CD4-positive, alpha-beta T cell treated with Interleukin-2 at 100 ng/mL for 4 hours (primary cell): Measurements from ENCODE around the gene TWIST2.

Experiments
- DNase-seq: peaks from one replicate; pipeline ENCODE4 v3.0.0-alpha.2; 2020; ENCODE audit warnings: low spot score

The TWIST2 gene

DNA sequence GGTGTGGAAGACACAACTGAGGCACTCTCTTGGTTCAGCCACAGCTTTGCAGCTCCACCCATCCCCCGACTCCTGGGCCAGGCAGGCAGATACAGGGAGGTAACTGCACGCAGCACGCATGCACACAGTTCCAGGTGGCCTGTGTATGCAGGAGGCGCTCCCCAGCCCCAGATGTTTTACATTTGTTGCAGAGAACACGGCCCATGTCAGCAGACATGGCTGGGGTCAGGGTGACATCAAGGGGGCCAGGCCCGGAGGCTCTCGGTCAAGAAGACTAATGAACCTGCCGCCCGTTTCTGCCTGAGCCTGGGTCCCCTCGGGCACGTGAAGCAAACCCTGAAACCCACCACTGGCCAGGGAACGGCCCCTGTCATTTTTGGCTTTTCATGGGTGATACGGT, 57.3 kb downstream of the TWIST2 start:
- no peak for DNase-seq

GRCh38 chr2:238905644-238906043, 57.8 kb downstream of the TWIST2 start:
- no peak for DNase-seq

GRCh38 chr2:238906254-238906935, 58.5 kb downstream of the TWIST2 start:
- DNase-seq, result no peak

DNA sequence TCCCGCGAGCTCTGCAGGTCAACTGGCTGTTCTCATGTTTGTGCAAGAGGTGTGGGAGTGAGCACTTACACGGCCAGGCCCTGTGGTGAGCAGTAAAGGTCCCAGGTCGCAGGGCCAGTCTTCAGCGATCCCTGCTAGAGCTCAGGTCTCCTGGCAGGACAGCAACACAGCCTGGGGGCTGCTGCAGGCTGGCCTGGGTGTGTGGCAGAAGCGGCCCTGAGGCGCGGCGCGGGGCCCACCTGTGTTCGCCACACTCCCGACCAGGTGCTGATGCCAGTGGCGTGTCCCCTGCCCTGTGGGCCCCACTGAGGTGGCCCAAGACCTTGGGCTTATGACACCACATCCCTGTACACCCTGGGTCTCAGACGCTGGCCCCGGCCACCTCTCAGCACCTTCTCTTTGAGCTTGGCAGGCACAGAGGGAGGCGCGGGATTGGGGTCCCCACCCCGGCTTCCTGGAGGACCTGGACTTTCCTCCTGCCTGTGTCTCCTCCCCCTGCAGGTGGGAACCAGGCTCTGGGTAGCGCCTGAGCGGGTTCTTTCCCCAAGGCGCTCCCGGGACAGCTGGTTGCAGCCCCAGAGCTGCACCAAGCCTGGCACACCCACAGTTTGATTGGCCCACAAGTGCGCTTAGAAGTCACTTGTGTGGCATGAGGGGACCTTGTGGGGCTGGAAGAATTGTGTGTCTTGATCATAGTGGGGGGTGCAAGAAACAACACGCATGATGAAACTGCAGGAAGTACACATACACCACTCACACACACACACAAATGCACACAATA, 59.2 kb downstream of the TWIST2 start:
- DNase-seq, result no peak

- no peak for DNase-seq
Observed at GRCh38 chr2:238907717-238908173, 59.9 kb downstream of the TWIST2 start.

- no peak for DNase-seq
Observed at GRCh38 chr2:238908960-238909951, 61.4 kb downstream of the TWIST2 start.

- no peak for DNase-seq
Observed at GRCh38 chr2:238910751-238911351, 63.0 kb downstream of the TWIST2 start.

- DNase-seq, result no peak
Observed at GRCh38 chr2:238911376-238912227, 63.7 kb downstream of the TWIST2 start.

DNA sequence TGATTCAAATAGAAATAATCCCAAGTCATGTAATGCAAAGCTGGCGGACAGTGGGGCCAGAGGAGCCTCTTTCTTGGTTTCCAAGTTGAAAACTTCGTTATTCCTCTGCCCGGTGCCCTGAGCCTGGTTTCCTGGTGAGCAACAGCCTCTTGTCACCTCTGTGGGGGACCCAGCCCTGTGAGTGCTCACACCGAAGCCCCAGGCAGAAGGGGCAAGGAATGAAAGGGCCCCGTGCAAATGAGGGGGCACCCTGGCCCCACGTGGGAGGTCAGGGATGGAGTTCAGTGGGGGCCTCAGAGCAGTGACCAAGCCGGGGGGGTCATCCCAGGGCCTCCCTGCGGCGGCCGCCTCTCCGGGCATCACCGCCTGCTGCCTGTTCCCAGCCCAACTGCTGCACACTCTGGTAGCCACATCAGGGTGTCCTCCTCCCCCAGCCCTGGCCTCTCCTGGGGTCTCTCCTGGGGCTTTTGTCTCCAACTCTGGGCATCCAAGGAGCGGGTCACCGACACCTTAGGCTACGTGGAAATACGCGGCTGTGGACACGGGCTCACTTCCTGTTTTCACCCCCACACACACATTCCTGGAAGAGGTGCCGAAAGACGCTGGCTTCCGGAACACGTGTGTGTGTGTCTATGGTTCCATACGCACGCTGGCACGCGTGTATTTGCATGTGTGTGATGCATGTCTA, 64.5 kb downstream of the TWIST2 start:
- DNase-seq, result no peak

DNA sequence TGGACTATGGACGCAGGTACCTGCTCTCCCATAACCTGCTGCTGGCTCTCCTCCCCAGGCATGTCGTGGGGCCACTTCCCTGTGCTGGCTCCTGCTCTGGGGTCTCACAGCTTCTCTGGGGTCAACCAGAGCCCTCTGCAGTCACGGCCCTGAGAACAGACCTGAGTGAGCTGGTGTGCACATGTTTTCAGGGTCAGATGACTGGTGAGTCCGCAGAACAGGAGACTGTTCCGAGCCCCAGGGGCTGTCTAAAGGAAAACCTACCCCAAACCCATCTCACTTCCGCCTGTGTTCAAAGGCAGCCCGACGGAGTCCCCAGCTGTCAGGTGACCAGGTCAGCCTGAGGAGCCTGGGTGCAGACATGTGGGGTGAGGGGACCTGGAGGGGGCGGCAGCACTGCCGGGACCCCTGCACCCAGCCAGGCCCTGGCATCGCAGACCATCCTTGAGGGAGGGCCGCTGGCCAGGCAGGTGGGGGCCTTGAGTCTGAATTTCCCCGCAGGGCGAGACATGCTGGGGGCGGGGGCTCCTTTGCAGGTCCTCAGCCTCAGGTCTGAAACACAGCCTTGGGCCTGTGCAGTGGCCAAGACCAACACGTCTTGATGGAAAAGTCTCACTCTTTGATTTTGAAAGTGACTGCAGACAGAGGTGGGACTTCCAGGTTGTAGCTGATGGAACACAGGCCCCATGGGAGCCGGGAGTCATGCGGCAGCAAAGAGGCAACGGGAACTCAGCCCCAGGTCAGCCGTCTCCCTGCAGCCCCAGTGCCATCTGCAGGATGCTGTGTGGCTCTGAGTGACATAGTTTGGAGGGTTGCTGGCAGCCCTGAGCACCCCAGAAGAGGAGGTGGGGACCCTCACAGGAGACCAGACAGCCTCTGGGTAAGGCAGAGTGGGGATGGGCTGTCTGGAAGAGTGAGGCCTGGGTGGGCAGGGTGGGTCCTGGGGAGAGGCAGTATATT, 65.3 kb downstream of the TWIST2 start:
- no peak for DNase-seq

DNA sequence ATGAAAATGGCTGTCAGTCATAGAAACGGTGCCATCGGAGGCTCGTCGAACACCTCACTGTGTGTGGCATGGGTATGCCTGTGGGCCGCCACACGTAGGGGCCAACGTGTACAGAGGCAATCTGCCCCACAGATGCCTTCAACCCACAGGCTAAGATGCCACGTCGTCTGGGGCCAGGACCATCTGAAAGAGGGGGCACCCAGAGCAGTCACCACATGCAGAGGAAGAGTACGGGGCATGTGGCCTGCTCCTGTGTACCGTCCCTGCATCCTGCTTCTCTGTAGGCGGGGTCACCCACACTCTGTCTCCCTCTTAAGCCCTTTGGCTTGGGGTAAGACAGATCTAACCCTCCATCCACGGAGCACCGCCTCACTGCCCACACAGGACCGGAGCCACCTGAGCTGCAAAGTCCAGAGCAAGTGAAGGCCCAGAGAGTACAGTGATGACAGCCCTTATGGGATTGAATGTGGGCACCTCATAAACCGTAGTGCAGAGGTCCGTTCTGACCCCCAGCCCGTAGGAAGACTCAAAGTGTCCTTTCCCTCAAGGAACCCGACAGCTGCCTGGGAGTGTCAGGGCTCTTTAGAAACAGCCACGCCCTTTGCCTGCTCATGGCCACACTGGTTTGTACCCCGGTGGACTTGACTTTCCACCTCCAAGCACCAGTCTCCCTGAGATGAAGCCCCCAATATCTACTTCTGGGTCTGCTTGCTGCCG, 66.2 kb downstream of the TWIST2 start:
- DNase-seq, result no peak

- no peak for DNase-seq
Observed at GRCh38 chr2:238914648-238915015, 66.7 kb downstream of the TWIST2 start.

- DNase-seq, result no peak
Observed at GRCh38 chr2:238915196-238915595, 67.3 kb downstream of the TWIST2 start.

GRCh38 chr2:238915596-238915995, 67.7 kb downstream of the TWIST2 start:
- no peak for DNase-seq

- no peak for DNase-seq
Observed at GRCh38 chr2:238916176-238916874, 68.4 kb downstream of the TWIST2 start.

DNA sequence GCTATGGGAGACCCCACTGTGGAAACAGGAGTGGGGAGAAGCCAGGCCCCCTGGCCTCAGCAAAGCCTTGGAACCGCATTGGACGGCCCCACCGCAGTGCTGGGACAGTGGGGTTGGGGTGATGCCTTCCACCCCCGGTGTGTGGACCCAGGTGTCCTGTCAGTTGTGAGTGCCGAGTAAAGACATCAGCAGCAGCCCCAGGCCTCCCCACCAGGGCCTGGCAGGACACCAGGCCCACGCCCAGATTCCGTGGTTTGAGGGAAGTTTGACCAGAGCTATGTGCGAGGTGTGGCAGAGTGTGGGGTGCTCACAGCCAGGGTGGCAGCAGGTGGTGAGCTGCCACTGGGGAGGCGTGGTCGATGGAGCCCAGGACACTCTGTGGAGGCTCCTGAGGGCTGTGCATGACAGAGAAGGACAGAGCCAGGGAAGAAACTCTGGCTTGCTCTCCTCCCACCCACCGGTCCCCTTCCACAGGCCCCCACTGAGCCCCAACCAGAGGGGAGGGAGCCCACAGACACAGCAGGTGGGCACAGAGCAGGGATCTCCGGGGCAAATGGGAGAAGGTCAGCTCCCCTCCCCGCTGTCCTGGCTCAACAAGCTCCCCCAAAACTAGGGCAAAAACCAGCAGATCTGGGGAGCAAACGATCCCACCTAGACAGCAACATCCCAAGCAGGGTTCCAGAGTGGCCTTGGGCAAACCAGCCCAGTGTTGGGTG, 69.1 kb downstream of the TWIST2 start:
- no peak for DNase-seq

- no peak for DNase-seq
Observed at GRCh38 chr2:238919307-238919706, 71.4 kb downstream of the TWIST2 start.
